ENCODE data around the gene KLRG1. TPM values are rescaled to one million over a fixed set of nuclear protein-coding genes. Genes with fewer than 3 reads are reported as not detected.

The KLRG1 gene
- total and polyA plus RNA-seq, 2 of the 4 experiments (the other 2 are of a cell fraction), result 0.36 to 0.54 TPM

DNA sequence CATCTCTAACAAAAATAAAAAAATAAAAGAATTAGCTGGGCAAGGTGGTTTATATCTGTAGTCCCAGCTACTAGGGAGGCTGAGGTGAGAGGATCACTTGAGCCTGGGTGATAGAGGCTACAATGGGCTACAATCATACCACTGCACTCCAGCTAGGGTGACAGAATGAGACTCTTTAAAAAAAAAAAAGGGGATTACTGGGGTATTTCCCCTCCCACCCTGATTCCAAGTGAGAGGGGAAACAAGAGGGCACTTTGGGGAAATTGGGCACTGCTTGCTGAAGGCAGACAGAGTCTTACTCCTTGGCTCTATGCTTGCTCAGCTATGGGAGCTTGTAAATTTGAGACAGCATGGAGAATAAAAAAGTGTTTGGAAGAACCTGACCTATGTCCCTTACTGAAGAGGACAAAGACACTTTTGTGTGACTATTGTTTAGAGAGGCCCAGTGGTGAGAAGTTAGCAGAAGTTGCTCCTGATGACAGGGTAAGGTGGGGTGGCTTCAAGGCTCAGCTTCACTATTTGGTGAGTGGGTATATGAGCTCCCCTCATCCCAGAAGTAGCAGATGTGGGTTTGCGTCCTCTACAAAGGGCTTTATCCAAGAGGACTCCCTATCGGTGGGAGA lies 44.0 kb downstream of the KLRG1 start:
- no peaks in the 10 kb centered on the region for H3K36me3 ChIP-seq (ENCODE audit: control insufficient read depth, insufficient read depth, low read length)
- no peak overlapping the region for H2BK120ac ChIP-seq (ENCODE audit: low read depth, low read length)
- H3K79me1 ChIP-seq (ENCODE audit: low read depth in 1 of 2, low read length in 2 of 2), result no peaks in the 10 kb centered on the region
- H3K27me3 ChIP-seq (ENCODE audit: control insufficient read depth, insufficient read depth, low read length), result 0 out of 2 replicates have a peak, but pooled peaks cover 2% of the 10 kb centered on the region
- no peak overlapping the region for H2BK15ac ChIP-seq (ENCODE audit: low read depth, low read length)
- H3K9me1 ChIP-seq (ENCODE audit: insufficient read depth, low read length), result no peaks in the 10 kb centered on the region
- no peak for ATAC-seq (ENCODE audit: low read depth)
- no peak overlapping the region for H3K9ac ChIP-seq (ENCODE audit: low read depth, low read length)
- H2AFZ ChIP-seq (replicated peaks; ENCODE audit: low read length, poor library complexity), result no peak overlapping the region
- H2BK20ac ChIP-seq (ENCODE audit: low read depth, low read length), result no peak overlapping the region
- H4K5ac ChIP-seq (ENCODE audit: low read depth, low read length), result no peak overlapping the region
- H2BK5ac ChIP-seq (ENCODE audit: low read depth, low read length, poor library complexity, severe bottlenecking), result no peak overlapping the region
- no peak overlapping the region for H2AK9ac ChIP-seq (replicated peaks; ENCODE audit: low read depth, low read length, poor library complexity)
- no peak for DNase-seq
- no peak overlapping the region for H3K4me3 ChIP-seq (ENCODE audit: insufficient read depth, low read depth, low read length)
- ChIA-PET CTCF (no interaction called here), POLR2A (ENCODE audit: unreplicated experiment) (no interaction called here)
- H3K9me3 ChIP-seq (ENCODE audit: control insufficient read depth, insufficient read depth, low read length), result no peaks in the 10 kb centered on the region
- TF ChIP-seq CEBPB (IDR thresholded peaks at IDR 0.05; ENCODE audit: low read depth, low read length), result no peak
- no peak overlapping the region for H3K18ac ChIP-seq (ENCODE audit: low read depth, low read length)
- no peak overlapping the region for H3K4ac ChIP-seq (ENCODE audit: low read depth, low read length)
- no peak overlapping the region for H3K23ac ChIP-seq (ENCODE audit: low read depth, low read length)
- no peak overlapping the region for H4K8ac ChIP-seq (ENCODE audit: low read depth in 2 of 2, low read length in 2 of 2)
- H2AK5ac ChIP-seq (ENCODE audit: low read depth, low read length), result no peak overlapping the region
- no peak overlapping the region for H3K4me2 ChIP-seq (ENCODE audit: low read depth, low read length)
- in situ Hi-C loops (cut with MboI; ENCODE audit: low sequenced_read_pairs), result no loop called here
- WGBS, 2 experiments (ENCODE audit: extremely low coverage in 2 of 2, insufficient read length in 1 of 2), result 100% methylated on average over 1 of the region's 2 CpGs; no CpG with 5 or more reads in 1 of the 2 experiments
- intact Hi-C loops (cut with micrococcal nuclease), result no loop called here
- no peaks in the 10 kb centered on the region for H4K20me1 ChIP-seq (ENCODE audit: insufficient read depth, low read length)
- dilution Hi-C loops (cut with HindIII; ENCODE audit: low sequenced_read_pairs, unreplicated experiment), result no loop called here
- no peak overlapping the region for H3K56ac ChIP-seq (ENCODE audit: extremely low read depth, insufficient read depth, low read length)
- no peak overlapping the region for H4K91ac ChIP-seq (ENCODE audit: insufficient read depth, low read depth, low read length)
- no peak overlapping the region for H3K14ac ChIP-seq (replicated peaks; ENCODE audit: low read depth, low read length)
- H3K27ac ChIP-seq (ENCODE audit: insufficient read depth, low read length), result no peak overlapping the region
- BruUV-seq (replicated peaks), result no TSS peak
- H3K4me1 ChIP-seq (ENCODE audit: control insufficient read depth, insufficient read depth, low read length), result no peaks in the 10 kb centered on the region

Measured in IMR-90 (cell line).